CD4-positive, alpha-beta T cell (primary cell): ENCODE data around the gene FNIP2. TPM values are rescaled to one million over a fixed set of nuclear protein-coding genes. Genes with fewer than 3 reads are reported as not detected.

ENCODE experiments used
- ATAC-seq: fragments of 200-7000 bp; cut with Tn5 transposase; one replicate; pipeline ENCODE4 v1.10.0; 2022; ENCODE audit warnings: mild to moderate bottlenecking; ENCODE audit not compliant: poor library complexity
- CTCF ChIA-PET: fragments of 350-600 bp; sonication (Branson Sonifier 250); formaldehyde crosslinking; loops from one replicate; lab custom pipeline; 2021; ENCODE audit warnings: antibody characterized with exemption, inconsistent platforms; lab: Charles Lee
- POLR2A ChIA-PET: fragments of 350-600 bp; sonication (Branson Sonifier 250); formaldehyde crosslinking; loops from one replicate; lab custom pipeline; 2021; ENCODE audit warnings: antibody characterized with exemption, inconsistent platforms; lab: Charles Lee
- DNase-seq, 14 experiments: peaks; one replicate each; pipeline ENCODE4 v3.0.0-alpha.2; 2013 to 2020; ENCODE audit warnings: mixed read lengths in 2 of 14
- H3K27ac ChIP-seq, 2 donors: one replicate each; pipeline versions ENCODE4 v1.5.1 to v1.7.0; 2013; ENCODE audit warnings: low read length in 2 of 2, low read depth in 1 of 2, mild to moderate bottlenecking in 1 of 2
- H3K27me3 ChIP-seq, 2 experiments: 1 replicate in 1 of 2; 2 replicates in 1 of 2; pipeline versions ENCODE4 v1.6.1 to v1.7.0; 2013; ENCODE audit warnings: low read length in 2 of 2, control low read depth in 1 of 2, mild to moderate bottlenecking in 1 of 2, moderate library complexity in 1 of 2; ENCODE audit not compliant: insufficient read depth in 2 of 2, control insufficient read depth in 1 of 2
- H3K36me3 ChIP-seq: one replicate; pipeline ENCODE4 v1.6.1; 2013; ENCODE audit warnings: low read length, control low read depth; ENCODE audit not compliant: insufficient read depth
- H3K4me1 ChIP-seq: one replicate; pipeline ENCODE4 v1.6.1; 2013; ENCODE audit warnings: low read length, control low read depth; ENCODE audit not compliant: insufficient read depth
- H3K4me3 ChIP-seq: one replicate; pipeline ENCODE4 v1.5.1; 2013; ENCODE audit warnings: mild to moderate bottlenecking, low read length, moderate library complexity
- H3K9me3 ChIP-seq, 2 experiments: 1 replicate in 1 of 2; 2 replicates in 1 of 2; pipeline versions ENCODE4 v1.6.1 to v1.7.0; 2013; ENCODE audit warnings: low read length in 2 of 2, mild to moderate bottlenecking in 2 of 2, control low read depth in 1 of 2, moderate library complexity in 1 of 2; ENCODE audit not compliant: control insufficient read depth in 1 of 2, insufficient read depth in 1 of 2
- H3K27ac Mint-ChIP-seq: one replicate; pipeline ENCODE4 v1.8.0; 2020; ENCODE audit warnings: mixed read lengths
- H3K27me3 Mint-ChIP-seq: one replicate; pipeline ENCODE4 v1.8.0; 2021; ENCODE audit warnings: mixed read lengths
- H3K36me3 Mint-ChIP-seq: one replicate; pipeline ENCODE4 v1.8.0; 2021; ENCODE audit warnings: low read depth, mixed read lengths
- H3K4me1 Mint-ChIP-seq: one replicate; pipeline ENCODE4 v1.8.0; 2021; ENCODE audit warnings: low read depth, mixed read lengths
- H3K4me3 Mint-ChIP-seq: one replicate; pipeline ENCODE4 v1.8.0; 2020; ENCODE audit warnings: mild to moderate bottlenecking, mixed read lengths
- H3K9me3 Mint-ChIP-seq: one replicate; pipeline ENCODE4 v1.8.0; 2020; ENCODE audit warnings: mixed read lengths
- CTCF ChIP-seq: fragments of 200-600 bp; IDR thresholded peaks from one replicate; pipeline ENCODE4 v1.8.0; 2022; ENCODE audit warnings: antibody characterized with exemption, mild to moderate bottlenecking
- intact Hi-C, 2 experiments: fragments of 100-400 bp; cut with DNase I in 1 of 2; cut with micrococcal nuclease in 1 of 2; formaldehyde crosslinking; loops; one replicate each; pipeline versions ENCODE4 v1.15.1 to v1.9.0; 2023 to 2025; cut with DNase I, micrococcal nuclease
- total RNA-seq, 174 experiments: library from RNA in 2 of 174; stranded (reverse) in 2 of 174; gene quantifications; one replicate each; pipeline ENCODE4 v1.2.3 and lab custom pipeline; 2021 to 2026

Gene FNIP2
- total RNA-seq, 2 experiments from 2014 or later = 7.5 to 7.7 TPM

- peaks cover 46% of the 10 kb centered on the region for H3K4me1 Mint-ChIP-seq
- no peak overlapping the region for H3K27ac Mint-ChIP-seq
- H3K36me3 Mint-ChIP-seq = no peaks in the 10 kb centered on the region
- H3K4me3 Mint-ChIP-seq = peak overlapping the region; percentile 45
- H3K36me3 ChIP-seq = no peaks in the 10 kb centered on the region
- CTCF ChIA-PET = no interaction called here
- H3K27me3 Mint-ChIP-seq = no peaks in the 10 kb centered on the region
- no peaks in the 10 kb centered on the region for H3K27me3 ChIP-seq
- H3K4me3 ChIP-seq = no peak overlapping the region
- H3K27ac ChIP-seq = peak overlapping the region in 1 of 2 donors; percentile 64
- POLR2A ChIA-PET = interaction anchor here (0.7 to 1.5 kb wide), 2 partner anchors 42 to 46 kb away, joined by 3 to 8 read pairs; partner anchors contain the start of gene FNIP2
- peaks cover 14% of the 10 kb centered on the region for H3K4me1 ChIP-seq
- no peak for TF ChIP-seq CTCF
- ATAC-seq (peak; percentile 56), DNase-seq (peak in 4 of 14 experiments; percentile 19 to 57 (median 48))
- H3K9me3 Mint-ChIP-seq = no peaks in the 10 kb centered on the region
- intact Hi-C loops = loop anchor here in 1 of 2 experiments (1.0 kb wide), 1 partner anchor 42 kb away; the partner anchor contains the start of gene FNIP2
- H3K9me3 ChIP-seq = peaks cover 0 to 4% of the 10 kb centered on the region in 2 experiments
Observed at GRCh38 chr4:158811704-158812103, 42.9 kb downstream of the FNIP2 start.

GRCh38 chr4:158812133-158812532 is 43.3 kb downstream of the FNIP2 start:
- Histone ChIP-seq H3K9me3 (peaks cover 0 to 4% of the 10 kb centered on the region in 2 experiments), H3K27me3 (no peaks in the 10 kb centered on the region), H3K4me3 (no peak overlapping the region), H3K27ac (no peak overlapping the region), H3K4me1 (peaks cover 14% of the 10 kb centered on the region), H3K36me3 (no peaks in the 10 kb centered on the region)
- Mint-ChIP-seq H3K4me1 (peaks cover 50% of the 10 kb centered on the region), H3K27ac (no peak overlapping the region), H3K27me3 (no peaks in the 10 kb centered on the region), H3K4me3 (no peak overlapping the region), H3K9me3 (no peaks in the 10 kb centered on the region), H3K36me3 (no peaks in the 10 kb centered on the region)
- TF ChIP-seq CTCF = no peak
- ChIA-PET POLR2A (interaction anchor here (1.5 kb wide), 1 partner anchor 43 kb away, joined by 8 read pairs; the partner anchor contains the start of gene FNIP2), CTCF (no interaction called here)
- DNase-seq (no peak), ATAC-seq (no peak)
- intact Hi-C loops = no loop called here

- no peak for TF ChIP-seq CTCF
- Histone ChIP-seq H3K9me3 (peaks cover 0 to 4% of the 10 kb centered on the region in 2 experiments), H3K4me3 (no peak overlapping the region), H3K36me3 (no peaks in the 10 kb centered on the region), H3K4me1 (peaks cover 14% of the 10 kb centered on the region), H3K27ac (no peak overlapping the region), H3K27me3 (no peaks in the 10 kb centered on the region)
- CTCF ChIA-PET = no interaction called here
- POLR2A ChIA-PET = no interaction called here
- DNase-seq (no peak), ATAC-seq (no peak)
- Mint-ChIP-seq H3K36me3 (no peaks in the 10 kb centered on the region), H3K4me1 (peaks cover 51% of the 10 kb centered on the region), H3K27me3 (no peaks in the 10 kb centered on the region), H3K9me3 (no peaks in the 10 kb centered on the region), H3K27ac (no peak overlapping the region), H3K4me3 (no peak overlapping the region)
- intact Hi-C loops = no loop called here
Observed at GRCh38 chr4:158812543-158812942, 43.7 kb downstream of the FNIP2 start.
